K562 (cell line): ENCODE measurements around the gene KHSRP. TPM values are rescaled to one million over a fixed set of nuclear protein-coding genes. Genes with fewer than 3 reads are reported as not detected.
A peak's percentile ranks its signal among the peaks of the same experiment; 100 is the strongest.

Experiments used
- BHLHE40 ChIP-seq: IDR thresholded peaks from 2 replicates; pipeline ENCODE4 v1.6.1; 2011; ENCODE audit warnings: low read length, improper control_type of control experiment
- CREB1 ChIP-seq, 2 experiments: sonication (generic) in 1 of 2; formaldehyde crosslinking in 1 of 2; IDR thresholded peaks; 2 replicates each; pipeline versions ENCODE4 v1.6.1 to v1.8.0; 2012 to 2022; ENCODE audit warnings: inconsistent platforms in 1 of 2, mild to moderate bottlenecking in 1 of 2, missing genetic modification reagents in 1 of 2, moderate library complexity in 1 of 2
- ESRRB ChIP-seq: fragments of 250-450 bp; sonication (Bioruptor Pico); IDR thresholded peaks from 2 replicates; pipeline ENCODE4 v1.5.0; 2020; ENCODE audit warnings: mild to moderate bottlenecking, moderate library complexity, borderline replicate concordance
- JUND ChIP-seq, 2 experiments: IDR thresholded peaks; 2 replicates in 1 of 2; 3 replicates in 1 of 2; pipeline ENCODE4 v1.6.1; 2011; ENCODE audit warnings: borderline replicate concordance in 2 of 2, low read depth in 2 of 2, low read length in 2 of 2, improper control_type of control experiment in 1 of 2, missing biosample characterization in 1 of 2, missing genetic modification characterization in 1 of 2, missing genetic modification reagents in 1 of 2
- KDM4B ChIP-seq, 2 experiments: fragments of 450-650 bp in 1 of 2; sonication (generic) in 1 of 2; IDR thresholded peaks; 2 replicates each; pipeline ENCODE4 v1.6.1; 2016 to 2017; ENCODE audit warnings: borderline replicate concordance in 2 of 2, antibody characterized with exemption in 1 of 2, low read depth in 1 of 2, mild to moderate bottlenecking in 1 of 2
- KDM5B ChIP-seq: fragments of 200-600 bp; sonication (generic); IDR thresholded peaks from 2 replicates; pipeline ENCODE4 v1.6.1; 2012; ENCODE audit warnings: low read depth, mild to moderate bottlenecking, moderate library complexity, low read length, control low read depth, inconsistent platforms; ENCODE audit not compliant: insufficient replicate concordance
- PHF8 ChIP-seq: fragments of 200-600 bp; sonication (generic); IDR thresholded peaks from 2 replicates; pipeline ENCODE4 v1.6.1; 2012; ENCODE audit warnings: mixed run types, mild to moderate bottlenecking, inconsistent platforms, low read length, moderate library complexity, borderline replicate concordance
- RBBP5 ChIP-seq: fragments of 200-600 bp; sonication (generic); IDR thresholded peaks from 2 replicates; pipeline ENCODE4 v1.6.1; 2012; ENCODE audit warnings: borderline replicate concordance, mild to moderate bottlenecking, low read length, control low read depth, inconsistent platforms; ENCODE audit not compliant: insufficient read depth, poor library complexity, severe bottlenecking
- TAF1 ChIP-seq: IDR thresholded peaks from 2 replicates; pipeline ENCODE4 v1.6.1; 2011; ENCODE audit warnings: mild to moderate bottlenecking, low read length, moderate library complexity; ENCODE audit not compliant: insufficient read depth, control insufficient read depth, severe bottlenecking; ENCODE audit errors: extremely low read depth
- ZBTB7A ChIP-seq: IDR thresholded peaks from 2 replicates; pipeline ENCODE4 v1.6.1; 2011; ENCODE audit warnings: low read depth, mild to moderate bottlenecking, low read length, moderate library complexity, borderline replicate concordance; ENCODE audit not compliant: control insufficient read depth
- ZC3H11A ChIP-seq: IDR thresholded peaks from 2 replicates; pipeline ENCODE4 v1.6.1; 2012; ENCODE audit warnings: low read depth, low read length, improper control_type of control experiment
- ZFP36 ChIP-seq: fragments of 150-350 bp; IDR thresholded peaks from 2 replicates; pipeline ENCODE4 v1.6.1; 2018; ENCODE audit warnings: low read length, low read depth; ENCODE audit not compliant: partially characterized antibody
- ZNF143 ChIP-seq: sonication (generic); formaldehyde crosslinking; IDR thresholded peaks from 2 replicates; pipeline ENCODE4 v1.9.0; 2022; ENCODE audit warnings: mild to moderate bottlenecking, missing genetic modification reagents
- polyA plus RNA-seq, 8 experiments: library from polyadenylated mRNA; depleted of rRNA in 4 of 8; stranded (reverse) in 5 of 8; unstranded in 3 of 8; fragments of >200 nt; fragmentation: Nextera tagmentation in 2 of 8; fragmentation: Illumina TruSeq in 1 of 8; extraction: Ambion mirVana in 2 of 8; extraction: Trizol in 1 of 8; gene quantifications; 2 replicates each; pipeline versions ENCODE4 v1.2.1 to v1.2.3, GENCODE V29; 2011 to 2014; ENCODE audit warnings: inconsistent platforms in 1 of 8, missing spikeins in 1 of 8
- total RNA-seq, 7 experiments: library from RNA; depleted of rRNA in 6 of 7; stranded (reverse); fragments of >200 nt in 6 of 7; fragmentation: Illumina TruSeq in 2 of 7; extraction: Trizol in 2 of 7; gene quantifications; 2 replicates each; pipeline versions ENCODE4 v1.2.1 to v1.2.3, GENCODE V29; 2011 to 2021; ENCODE audit warnings: low replicate concordance in 1 of 7
- TF ChIP-seq, protein P1 (sequence below): fragments of 250-450 bp; sonication (Bioruptor Pico); IDR thresholded peaks from 2 replicates; pipeline ENCODE4 v1.4.0; 2020; ENCODE audit warnings: mild to moderate bottlenecking
- TF ChIP-seq, protein P2 (sequence below): IDR thresholded peaks from 2 replicates; pipeline ENCODE4 v1.6.1; 2014; ENCODE audit warnings: antibody characterized with exemption
- TF ChIP-seq, protein P3 (sequence below): conservative IDR thresholded peaks from 2 replicates; pipeline ENCODE4 v1.6.1; 2011; ENCODE audit warnings: low read depth, mild to moderate bottlenecking, low read length; ENCODE audit not compliant: control insufficient read depth
- TF ChIP-seq, protein P4 (sequence below): fragments of 150-350 bp; conservative IDR thresholded peaks from 2 replicates; pipeline ENCODE4 v1.6.1; 2014; ENCODE audit warnings: low read length

Gene KHSRP
- total and polyA plus RNA-seq, 9 of the 15 experiments (the other 6 are each of a cell fraction or from before 2014, with no cell fraction given) = 4.2 to 564 (median 139) TPM

DNA sequence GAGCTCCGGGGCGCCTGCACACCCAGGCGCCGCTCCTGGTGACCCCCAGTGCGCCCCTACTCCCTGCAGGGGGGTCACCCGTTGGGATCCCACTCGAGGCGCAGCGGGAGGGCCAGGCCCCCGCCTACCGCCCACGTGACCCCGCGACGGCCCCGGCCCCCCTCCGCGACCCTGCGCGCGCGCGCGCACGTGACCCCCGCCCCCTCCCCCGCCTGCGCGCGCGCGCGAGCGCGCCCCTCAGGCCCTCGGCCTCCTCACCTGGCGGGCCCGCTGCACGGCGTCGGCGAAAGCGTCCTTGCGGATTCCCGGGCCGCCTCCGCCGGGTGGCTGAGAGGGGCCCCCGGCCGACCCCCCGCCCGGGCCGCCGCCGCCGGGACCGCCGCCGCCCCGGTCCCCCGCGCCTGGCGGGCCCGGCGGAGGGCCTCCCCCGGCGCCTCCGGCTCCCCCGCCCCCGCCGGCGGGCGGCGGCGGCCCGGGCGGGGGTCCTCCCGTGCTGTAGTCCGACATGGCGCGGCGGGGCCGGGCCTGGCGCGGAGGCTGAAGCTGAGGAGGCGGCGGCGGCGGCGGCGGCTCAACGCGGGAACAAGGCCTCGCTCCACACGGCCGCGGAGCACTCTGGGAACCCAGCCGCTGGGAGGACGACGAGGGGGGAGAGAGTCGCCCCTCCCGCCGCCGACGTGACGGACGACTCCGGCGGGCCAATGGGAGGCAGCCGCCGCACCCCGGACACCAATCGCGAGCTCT lies at the start of gene KHSRP (continued):
- peak; percentile 65; the same call in 1 of the 2 replicates for TF ChIP-seq BHLHE40
- TF ChIP-seq ESRRB (CRISPR knock-in tag) = no peak
- peak; percentile 71 for TF ChIP-seq TAF1
- TF ChIP-seq PHF8 = peak; percentile 58; the same call in 1 of the 2 replicates
- TF ChIP-seq, protein P1, sequence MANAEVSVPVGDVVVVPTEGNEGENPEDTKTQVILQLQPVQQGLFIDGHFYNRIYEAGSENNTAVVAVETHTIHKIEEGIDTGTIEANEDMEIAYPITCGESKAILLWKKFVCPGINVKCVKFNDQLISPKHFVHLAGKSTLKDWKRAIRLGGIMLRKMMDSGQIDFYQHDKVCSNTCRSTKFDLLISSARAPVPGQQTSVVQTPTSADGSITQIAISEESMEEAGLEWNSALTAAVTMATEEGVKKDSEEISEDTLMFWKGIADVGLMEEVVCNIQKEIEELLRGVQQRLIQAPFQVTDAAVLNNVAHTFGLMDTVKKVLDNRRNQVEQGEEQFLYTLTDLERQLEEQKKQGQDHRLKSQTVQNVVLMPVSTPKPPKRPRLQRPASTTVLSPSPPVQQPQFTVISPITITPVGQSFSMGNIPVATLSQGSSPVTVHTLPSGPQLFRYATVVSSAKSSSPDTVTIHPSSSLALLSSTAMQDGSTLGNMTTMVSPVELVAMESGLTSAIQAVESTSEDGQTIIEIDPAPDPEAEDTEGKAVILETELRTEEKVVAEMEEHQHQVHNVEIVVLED = peak; percentile 79
- TF ChIP-seq ZBTB7A = peak; percentile 78
- TF ChIP-seq, protein P2, sequence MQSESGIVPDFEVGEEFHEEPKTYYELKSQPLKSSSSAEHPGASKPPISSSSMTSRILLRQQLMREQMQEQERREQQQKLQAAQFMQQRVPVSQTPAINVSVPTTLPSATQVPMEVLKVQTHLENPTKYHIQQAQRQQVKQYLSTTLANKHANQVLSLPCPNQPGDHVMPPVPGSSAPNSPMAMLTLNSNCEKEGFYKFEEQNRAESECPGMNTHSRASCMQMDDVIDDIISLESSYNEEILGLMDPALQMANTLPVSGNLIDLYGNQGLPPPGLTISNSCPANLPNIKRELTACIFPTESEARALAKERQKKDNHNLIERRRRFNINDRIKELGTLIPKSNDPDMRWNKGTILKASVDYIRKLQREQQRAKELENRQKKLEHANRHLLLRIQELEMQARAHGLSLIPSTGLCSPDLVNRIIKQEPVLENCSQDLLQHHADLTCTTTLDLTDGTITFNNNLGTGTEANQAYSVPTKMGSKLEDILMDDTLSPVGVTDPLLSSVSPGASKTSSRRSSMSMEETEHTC = no peak
- peak; percentile 83 for TF ChIP-seq CREB1 (IDR thresholded peaks at IDR 0.05)
- TF ChIP-seq CREB1 (CRISPR knock-in tag; IDR thresholded peaks at IDR 0.05) = peak; percentile 77
- TF ChIP-seq KDM5B = peak; percentile 8
- TF ChIP-seq, protein P3, sequence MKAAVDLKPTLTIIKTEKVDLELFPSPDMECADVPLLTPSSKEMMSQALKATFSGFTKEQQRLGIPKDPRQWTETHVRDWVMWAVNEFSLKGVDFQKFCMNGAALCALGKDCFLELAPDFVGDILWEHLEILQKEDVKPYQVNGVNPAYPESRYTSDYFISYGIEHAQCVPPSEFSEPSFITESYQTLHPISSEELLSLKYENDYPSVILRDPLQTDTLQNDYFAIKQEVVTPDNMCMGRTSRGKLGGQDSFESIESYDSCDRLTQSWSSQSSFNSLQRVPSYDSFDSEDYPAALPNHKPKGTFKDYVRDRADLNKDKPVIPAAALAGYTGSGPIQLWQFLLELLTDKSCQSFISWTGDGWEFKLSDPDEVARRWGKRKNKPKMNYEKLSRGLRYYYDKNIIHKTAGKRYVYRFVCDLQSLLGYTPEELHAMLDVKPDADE = 0 out of 2 replicates have a peak, but pooled peaks have one; percentile 29
- 0 out of 2 replicates have a peak, but pooled peaks have one; percentile 18 for TF ChIP-seq JUND (IDR thresholded peaks at IDR 0.05; ENCODE audit: borderline replicate concordance, low read depth, low read length)
- no peak for TF ChIP-seq JUND (tag; IDR thresholded peaks at IDR 0.05; ENCODE audit: borderline replicate concordance, low read depth, low read length)
- peak; percentile 77 for TF ChIP-seq ZNF143 (CRISPR knock-in tag)
- peak; percentile 23 for TF ChIP-seq RBBP5
- 0 out of 4 replicates have a peak, but pooled peaks of 1 of the 2 experiments have one; percentile 59 for TF ChIP-seq KDM4B (IDR thresholded peaks at IDR 0.05; ENCODE audit: borderline replicate concordance in 2 of 2, low read depth in 1 of 2)
- no peak for TF ChIP-seq ZFP36
- TF ChIP-seq, protein P4, sequence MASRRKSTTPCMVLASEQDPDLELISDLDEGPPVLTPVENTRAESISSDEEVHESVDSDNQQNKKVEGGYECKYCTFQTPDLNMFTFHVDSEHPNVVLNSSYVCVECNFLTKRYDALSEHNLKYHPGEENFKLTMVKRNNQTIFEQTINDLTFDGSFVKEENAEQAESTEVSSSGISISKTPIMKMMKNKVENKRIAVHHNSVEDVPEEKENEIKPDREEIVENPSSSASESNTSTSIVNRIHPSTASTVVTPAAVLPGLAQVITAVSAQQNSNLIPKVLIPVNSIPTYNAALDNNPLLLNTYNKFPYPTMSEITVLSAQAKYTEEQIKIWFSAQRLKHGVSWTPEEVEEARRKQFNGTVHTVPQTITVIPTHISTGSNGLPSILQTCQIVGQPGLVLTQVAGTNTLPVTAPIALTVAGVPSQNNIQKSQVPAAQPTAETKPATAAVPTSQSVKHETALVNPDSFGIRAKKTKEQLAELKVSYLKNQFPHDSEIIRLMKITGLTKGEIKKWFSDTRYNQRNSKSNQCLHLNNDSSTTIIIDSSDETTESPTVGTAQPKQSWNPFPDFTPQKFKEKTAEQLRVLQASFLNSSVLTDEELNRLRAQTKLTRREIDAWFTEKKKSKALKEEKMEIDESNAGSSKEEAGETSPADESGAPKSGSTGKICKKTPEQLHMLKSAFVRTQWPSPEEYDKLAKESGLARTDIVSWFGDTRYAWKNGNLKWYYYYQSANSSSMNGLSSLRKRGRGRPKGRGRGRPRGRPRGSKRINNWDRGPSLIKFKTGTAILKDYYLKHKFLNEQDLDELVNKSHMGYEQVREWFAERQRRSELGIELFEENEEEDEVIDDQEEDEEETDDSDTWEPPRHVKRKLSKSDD = no peak
- no peak for TF ChIP-seq ZC3H11A
